RKO (cell line): ENCODE measurements around the gene C9orf78.

ENCODE experiments used
- DNase-seq: peaks from one replicate; pipeline ENCODE4 v3.0.0-alpha.2; 2016; ENCODE audit warnings: low spot score

The C9orf78 gene

DNA sequence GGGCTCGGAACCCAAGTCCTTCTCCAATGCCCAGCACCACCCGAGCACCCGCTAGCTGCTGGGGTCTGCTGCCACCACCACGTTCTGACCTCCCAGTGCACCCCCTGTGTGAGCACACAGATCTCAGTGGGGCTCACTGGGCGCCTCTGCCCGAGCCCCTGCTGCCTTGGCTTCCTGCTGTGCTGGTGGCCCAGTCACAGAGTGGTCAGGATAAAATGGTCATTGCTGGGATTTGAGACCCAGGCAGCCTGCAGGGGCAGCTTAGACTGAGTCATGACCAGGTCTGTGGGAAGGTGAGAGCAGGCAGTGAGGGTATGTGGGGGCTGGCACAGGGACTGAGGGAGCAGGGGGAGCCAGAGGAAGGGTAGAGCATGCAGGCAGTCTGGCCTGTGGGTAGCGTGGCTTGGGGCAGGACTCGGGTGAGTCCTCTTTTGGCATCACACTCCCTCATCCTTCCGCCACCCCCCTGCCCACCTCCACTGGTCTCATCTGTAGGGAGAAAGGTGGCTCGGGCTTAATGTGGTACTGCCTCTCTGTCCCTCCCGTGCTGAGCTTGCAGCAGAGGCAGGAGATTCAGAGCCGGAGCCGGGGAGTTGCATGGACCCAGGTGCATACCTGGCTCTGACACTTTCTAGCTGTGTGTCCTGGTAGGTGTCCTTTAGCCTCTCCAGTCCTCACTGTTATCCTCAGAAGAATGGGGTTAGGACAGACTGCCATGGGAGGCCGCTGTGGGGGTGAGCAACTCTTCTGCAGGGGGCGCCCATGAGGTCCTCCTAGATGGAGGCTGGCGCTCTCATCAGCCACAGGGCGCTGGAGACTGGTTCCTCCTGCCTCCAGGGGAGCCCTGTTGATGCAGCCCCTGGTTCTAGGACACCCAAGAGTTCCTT, 32.3 kb upstream of the C9orf78 start:
- DNase-seq: no peak

DNA sequence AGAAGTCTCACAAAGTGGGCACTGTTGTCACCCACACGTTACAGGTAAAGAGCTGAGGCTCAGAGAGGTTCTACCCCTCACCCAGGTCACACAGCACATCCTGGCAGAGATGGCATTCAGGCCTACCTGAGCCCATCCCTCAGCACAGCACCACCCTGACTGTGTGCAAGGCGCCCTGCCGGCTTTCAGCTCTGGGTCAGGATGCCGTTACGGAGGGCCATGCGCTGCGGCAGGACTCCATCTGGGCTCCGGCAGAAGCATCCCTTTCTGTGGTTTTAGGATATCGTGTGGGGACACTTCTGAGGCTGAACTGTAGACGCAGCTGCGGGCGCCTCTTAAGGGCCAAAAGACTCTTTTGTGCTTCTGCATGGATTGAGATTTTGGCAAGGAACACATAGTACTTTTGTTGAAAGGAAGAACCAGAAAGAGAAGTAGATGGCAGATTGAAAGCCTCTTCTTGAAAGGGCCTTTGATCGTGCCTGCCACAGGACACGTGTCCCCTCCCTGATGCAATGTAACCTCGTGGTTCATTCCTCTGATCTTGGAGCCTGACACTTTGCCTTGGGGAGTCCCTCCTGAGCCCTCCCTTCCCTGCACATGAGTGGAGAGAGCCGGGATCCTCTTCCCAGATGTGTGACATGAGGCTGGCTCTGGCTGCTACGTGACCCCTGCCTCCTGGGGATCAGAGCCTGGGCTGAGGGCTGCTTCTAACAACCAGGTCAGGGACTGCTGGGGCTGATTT, 31.5 kb upstream of the C9orf78 start:
- DNase-seq: no peak

DNA sequence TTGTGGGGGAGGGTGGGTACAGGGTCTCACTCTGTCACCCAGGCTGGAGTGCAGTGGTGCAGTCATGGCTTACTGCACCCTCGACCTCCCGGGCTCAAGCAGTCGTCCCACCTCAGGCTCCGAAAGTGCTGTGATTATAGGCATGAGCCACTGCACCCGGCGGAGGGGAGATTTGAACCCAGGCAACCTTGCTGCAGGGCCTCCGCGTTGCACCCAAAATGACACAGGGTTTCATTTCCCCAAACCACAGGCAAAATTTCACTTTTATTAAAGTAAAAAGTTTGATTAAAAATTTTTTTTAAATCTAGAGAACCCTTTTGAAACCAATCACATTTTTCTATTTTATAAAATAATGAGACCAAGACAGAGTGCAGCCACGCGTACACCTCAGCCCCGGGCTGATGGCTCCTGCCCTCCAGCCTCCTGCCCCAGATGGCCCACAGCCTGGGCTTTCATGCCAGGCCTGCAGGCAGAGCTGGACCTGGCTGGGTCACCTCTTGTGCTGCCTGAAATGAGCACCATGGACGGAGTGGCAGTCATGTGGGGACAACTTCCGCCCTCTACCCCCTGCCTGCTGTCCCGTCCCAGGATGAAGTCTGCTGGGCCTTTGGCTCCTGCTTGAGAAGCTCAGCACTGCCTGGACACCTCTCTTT, 30.7 kb upstream of the C9orf78 start:
- DNase-seq: no peak

DNA sequence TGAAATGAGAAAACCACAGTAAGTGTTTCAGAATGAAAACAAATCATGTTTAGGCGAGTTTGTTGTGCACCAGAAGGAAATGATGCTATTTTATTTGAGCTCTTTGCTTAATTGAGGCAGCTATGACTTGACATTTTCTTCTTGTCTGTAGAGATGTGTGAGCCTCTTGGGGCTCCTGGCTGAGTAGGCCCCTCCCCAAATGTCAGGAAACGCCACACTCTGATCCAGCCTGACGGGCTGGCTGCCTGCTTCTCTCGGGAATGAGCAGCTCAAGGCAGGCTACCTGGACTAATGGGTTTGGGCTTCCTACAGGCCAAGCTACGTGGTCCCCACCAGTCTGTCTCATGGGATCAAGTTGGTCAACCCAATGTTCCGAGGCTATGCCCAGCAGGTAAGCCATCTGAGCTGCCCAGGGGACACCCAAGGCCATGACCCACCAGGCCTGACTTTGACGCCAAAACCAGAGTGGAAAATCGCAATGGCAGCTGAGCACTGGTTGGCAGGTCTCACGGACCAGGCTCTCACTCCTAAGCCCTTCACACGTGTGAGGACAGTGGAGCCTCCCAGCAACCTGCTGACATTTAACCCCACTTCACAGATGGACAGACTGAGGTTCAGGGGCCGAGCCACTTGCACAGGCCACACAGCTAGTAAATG, 30.0 kb upstream of the C9orf78 start:
- DNase-seq: no peak

DNA sequence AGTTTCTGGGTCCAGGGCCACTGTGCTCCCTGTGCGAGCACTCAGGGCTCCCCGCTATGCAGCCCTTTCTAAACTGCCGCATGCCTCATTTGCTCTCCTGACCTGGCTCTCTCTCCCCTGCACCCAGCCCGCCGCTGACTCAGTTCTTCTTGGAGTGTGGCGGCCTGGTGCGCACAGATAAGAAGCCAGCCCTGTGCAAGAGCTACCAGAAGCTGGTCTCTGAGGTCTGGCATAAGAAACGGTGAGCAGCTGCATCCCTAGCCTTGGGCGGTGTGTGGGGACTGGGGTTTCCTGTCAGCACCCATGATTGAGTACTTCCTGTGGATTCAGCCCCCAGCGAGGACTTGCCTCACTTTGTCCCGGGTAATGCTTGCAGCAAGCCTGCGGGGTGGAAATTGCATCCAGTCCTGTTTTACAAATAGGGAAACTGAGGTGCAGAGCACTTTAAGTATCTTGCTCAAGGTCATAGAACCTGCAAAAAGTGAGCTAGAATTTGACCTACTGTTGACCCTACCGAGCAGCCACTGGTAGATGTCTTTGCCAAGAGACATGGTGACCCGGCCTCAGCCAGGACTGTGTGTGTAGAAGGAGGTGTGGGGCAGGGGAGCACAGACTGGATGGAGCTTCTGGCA, 28.1 kb upstream of the C9orf78 start:
- no peak for DNase-seq

DNA sequence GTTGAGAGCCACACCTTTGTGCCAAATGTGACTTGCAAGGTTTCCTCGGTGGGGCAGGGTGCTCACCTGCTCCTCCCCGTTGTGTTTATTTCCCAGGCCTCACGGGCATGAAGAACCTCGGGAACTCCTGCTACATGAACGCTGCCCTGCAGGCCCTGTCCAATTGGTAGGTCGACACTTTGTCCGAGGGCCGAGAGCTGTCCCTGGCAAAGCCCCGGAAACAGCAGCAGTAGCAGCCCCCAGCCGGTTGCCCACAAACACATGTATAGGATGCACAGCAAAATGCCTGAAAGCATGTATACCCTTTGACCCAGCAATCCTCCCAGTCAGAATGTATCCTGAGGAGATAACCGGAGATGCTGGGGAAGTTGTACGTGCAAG, 26.4 kb upstream of the C9orf78 start:
- no peak for DNase-seq

DNA sequence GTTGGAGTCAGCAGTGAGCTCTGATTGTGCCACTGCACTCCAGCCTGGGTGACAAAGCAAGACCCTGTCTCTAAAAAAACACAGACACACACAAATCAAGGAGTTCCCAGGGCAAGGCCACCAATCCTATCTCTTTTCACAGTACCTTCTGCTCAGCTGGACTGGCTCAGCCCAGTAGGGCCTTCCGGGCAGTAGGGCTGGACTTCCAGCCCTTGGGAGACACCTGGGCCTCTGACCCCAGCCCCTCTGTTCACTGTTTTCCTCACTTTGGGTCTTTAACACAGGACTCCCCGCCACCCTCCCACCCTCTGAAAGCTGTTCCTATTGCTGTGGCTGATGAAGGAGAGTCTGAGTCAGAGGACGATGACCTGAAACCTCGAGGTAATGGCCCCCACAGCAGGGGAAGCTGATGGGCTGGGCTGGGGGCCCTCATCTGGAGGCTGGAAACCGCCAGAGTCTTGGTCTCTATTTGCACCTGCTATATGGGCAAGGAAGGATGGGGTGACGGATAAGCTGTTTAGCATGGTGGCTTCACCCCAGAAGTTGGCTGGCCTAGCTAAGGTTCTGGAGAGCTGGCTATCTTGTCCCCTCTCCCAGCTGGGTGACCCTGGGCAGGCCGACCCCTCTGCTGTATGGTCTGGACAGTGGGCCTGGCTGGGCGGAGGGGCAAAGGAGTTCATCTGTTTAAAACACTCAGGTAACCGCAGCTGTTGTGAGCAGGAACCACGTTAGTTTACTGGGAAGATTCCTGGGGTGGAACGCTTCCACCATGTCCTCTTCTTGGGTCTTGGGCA, 25.8 kb upstream of the C9orf78 start:
- DNase-seq: no peak

DNA sequence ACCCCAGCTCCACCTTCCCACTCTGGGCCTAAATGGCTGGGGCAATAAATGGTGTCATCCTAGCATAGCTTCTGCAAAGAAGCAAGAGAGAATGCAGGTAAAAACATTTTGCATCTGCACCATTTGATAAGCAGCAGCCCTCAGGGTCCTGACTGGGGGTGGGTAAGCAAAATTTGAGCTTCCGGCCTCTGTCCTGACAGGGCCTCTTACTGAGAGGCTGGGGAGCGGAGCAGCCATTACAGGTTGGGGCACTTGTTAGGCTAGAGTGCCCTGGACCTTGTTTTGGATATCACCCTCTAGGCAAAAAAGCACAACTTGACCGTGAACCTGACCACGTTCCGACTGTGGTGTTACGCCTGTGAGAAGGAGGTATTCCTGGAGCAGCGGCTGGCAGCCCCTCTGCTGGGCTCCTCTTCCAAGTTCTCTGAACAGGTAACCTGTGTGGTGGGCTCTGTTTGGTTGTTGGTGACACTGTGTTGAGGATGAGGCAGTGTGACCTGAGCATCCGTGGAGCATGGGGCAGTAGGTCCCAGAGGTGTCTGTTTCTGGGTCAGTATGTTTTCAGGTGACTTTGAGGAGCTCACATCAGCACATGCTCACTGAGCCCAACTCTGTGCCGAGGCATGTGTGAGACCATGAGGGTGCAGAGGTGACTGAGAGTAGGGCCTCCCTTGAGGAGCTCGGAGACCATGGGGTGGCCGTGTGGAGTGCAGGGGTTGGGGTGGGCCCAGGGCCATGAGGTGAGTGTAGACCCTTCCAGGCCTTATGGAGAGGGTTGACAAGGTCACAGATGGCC, 23.3 kb upstream of the C9orf78 start:
- no peak for DNase-seq

DNA sequence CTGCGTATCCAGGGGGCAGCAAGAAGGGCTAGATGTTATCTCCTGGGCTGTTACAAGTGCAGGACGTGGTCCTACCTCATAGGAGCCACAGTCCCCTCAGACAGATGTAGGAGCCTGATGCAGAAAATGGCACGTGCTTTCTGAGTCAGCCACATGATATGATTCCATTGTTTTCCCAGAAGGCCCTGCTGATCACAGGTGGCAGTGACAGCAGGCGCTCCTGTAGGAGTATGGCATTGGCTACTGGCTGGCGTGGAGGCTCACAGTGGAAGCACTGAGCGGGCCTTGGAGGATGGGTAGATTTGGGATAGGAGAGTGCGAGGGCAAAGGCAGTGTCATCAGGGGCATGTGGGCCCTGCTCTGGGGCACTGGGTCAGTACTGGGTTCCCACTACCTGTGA, 22.1 kb upstream of the C9orf78 start:
- no peak for DNase-seq

DNA sequence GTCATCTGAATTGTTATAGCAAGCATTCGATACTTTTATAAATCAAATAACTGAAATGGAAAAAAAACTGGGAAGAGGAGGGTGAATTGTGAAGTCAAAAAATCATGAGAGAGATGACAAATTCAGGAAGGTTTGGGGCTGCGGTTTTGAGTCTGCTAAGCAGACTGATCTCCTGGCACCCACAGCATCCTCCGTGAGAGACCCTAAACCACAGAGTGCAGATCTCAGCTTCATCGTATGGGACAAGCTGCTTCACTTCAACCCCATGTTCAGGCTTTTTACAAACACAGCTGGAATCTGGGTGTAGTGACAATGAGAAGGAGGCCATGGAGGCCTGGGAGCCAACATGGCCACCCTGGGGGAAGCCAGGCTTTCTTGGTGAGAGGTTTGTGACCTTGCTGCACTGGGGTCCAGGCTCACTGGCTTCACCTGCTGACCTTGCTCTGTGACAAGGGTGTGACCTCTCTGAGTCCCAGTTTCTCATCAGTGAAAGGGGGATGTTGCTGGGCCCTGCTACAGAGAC, 19.6 kb upstream of the C9orf78 start:
- DNase-seq: no peak

DNA sequence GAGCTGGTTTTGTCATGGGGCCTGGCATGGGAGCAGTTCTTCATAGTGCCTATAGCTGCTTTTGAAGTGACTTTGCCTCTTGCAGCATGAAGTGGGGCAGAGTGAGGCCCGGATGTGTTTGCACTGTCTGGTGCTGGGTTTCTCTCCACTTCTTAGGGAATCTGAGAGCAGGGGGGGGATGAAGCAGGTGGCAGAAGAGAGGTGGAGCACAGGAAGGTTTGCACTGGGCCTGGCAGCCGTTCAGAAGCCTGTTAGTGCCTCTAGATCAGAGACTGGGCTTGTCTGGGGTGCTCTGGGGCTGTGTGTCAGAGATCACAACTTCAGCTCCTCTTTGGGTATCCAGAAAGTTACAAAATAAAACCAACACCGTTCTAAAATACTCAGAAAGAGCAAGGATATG, 18.5 kb upstream of the C9orf78 start:
- DNase-seq: no peak

DNA sequence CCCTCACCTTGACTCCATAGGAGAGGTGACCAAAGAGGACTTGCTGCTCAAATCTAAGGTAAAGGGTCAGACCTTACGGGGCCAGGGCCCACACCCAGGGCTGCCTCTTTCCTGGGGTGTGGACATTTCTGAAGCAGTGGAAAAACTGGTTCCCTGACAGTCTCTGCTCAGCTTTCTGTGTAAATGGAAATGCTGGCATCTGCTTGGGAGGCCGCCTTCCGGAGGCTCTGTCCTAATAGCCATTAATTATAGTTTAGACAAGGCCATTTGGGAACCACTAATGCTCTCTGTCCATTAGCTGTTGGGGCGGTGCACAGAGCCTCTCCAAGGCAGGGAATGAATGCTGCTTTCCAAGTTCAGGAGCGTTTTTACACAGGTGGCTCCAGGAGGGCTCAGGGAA, 17.5 kb upstream of the C9orf78 start:
- no peak for DNase-seq

DNA sequence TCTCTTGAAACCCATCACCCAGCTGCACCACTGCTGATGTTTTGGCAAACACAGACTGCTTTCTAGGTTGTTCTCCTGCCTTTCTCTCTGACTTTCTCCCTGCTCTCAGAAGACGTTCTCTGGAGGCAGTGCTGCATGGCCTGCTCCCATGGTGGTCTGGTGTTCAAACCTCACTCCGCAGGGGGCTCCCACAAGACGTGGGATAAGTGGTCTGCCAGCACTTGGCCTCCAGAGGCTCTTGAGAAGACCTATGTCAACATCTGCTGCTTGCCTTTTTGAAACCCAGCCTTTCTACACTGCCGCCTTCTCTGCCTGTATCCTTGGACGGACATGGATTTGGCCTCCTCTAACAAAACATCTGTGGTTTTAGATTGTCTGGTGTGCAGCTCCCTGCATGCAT, 16.7 kb upstream of the C9orf78 start:
- no peak for DNase-seq

DNA sequence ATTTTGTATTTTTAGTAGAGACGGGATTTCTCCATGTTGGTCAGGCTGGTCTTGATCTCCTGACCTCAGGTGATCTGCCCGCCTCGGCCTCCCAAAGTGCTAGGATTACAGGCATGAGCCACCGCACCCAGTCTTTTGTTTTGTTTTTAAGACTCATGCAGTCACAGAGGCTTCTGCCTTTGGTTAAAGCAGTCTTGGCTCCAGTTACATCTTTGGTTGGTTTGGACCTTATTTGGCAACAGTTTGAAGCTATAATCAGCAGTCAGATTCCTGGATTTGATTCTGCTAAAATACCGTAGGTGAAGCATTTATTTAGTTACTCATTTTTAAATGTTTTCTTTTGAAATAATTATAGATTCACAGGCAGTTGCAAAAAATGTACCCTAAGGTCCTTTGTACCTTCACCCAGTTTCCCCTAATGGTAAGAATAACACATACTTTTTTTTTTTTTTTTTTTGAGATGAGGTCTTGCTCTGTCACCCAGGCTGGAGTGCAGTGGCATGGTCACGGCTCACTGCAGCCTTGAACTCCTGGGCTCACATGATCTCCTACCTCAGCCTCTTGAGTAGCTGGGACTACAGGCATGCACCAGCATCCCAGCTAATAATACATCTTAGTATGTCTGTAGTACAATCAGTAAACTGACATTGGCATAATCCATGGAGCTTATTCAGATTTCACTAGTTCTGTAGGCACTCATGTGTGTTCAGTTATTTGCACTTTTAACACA, 15.9 kb upstream of the C9orf78 start:
- DNase-seq: no peak

DNA sequence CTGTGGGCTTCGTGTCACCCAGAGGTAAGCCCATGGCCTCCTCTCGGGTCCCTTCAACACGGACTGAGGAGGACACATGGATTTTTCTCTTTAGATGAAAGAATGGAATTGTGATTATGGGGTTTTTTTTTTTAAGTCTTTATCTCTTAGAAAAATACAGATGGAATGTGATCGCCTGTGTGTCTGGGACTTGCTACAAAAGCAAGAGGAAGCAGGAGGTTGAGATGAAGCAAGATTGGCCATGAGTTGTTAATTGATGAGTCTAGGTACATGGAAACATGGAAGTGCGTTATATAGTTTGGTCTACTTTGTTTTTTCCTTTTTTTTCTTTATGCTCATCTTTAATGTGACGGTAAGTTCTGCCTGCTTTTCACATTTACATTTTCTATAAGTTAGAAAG, 14.8 kb upstream of the C9orf78 start:
- no peak for DNase-seq

DNA sequence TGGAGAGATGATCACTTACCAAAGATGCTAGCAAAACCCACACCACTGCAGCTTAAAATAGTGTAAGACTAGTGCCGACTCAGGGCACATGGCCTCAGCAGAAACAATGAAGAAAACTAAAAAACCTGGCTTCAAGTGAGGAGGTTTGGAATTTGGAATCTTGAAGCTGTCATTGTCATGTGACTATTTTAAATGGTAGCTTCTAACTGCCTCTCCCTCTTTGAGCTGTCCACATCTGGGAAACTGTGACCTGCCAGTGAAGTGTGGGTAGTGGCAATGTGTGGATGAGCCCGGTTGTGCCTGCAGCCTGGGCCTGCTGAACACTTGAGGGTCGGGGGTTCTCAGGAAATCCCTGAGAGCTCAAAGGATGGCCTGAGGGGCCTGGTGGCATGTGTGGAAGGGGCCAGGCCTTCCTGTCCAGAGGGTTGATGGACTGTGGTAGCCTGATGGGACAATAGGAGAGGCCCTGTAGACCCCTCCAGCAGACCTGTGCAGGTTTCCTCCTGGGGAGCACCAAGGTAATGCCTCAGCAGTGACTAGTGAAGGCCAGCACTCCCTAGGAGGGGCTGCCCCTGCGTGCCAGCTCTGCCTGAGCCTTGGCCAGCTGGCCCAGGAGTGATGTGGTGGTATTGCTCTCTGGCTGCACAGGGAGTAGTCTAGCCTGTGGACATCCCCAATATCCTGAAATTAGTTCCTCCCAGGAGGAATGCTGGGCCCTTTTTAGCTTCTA, 13.8 kb upstream of the C9orf78 start:
- no peak for DNase-seq

DNA sequence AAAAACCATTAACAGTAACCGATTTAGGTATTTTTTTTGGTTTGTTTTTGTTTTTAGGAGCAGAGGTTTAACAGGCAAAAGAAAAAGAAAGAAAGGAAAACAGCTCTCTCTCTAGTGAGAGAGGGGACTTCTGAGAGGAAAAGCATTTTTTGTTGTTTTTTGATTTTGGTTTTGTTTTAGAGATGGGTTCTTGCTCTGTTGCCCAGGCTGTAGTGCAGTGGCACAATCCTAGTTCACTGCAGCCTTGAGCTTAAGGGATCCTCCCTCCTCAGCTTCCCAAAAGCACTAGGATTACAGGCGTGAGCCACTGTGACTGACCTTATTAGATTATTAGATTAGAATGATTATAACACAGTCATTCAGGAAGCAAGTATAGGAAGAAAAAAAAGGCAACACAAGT, 10.3 kb upstream of the C9orf78 start:
- no peak for DNase-seq

DNA sequence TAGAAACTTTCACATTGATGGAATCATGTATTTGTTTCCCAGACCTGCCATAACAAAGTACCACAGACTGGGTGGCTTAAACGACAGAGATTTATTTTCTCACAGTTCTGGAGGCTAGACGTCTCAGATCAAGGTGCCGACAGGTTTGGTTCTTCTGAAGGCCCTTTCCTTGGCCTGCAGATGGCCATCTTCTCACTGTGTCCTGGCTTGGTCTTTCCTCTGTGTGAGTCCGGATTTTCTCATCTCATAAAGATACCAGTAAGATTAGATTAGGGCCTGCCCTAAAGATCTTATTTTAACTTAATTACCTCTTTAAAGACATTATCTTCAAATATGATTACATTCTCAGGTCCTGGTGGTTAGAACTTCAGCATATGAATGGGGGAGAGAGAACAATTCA, 6.0 kb upstream of the C9orf78 start:
- DNase-seq: no peak

DNA sequence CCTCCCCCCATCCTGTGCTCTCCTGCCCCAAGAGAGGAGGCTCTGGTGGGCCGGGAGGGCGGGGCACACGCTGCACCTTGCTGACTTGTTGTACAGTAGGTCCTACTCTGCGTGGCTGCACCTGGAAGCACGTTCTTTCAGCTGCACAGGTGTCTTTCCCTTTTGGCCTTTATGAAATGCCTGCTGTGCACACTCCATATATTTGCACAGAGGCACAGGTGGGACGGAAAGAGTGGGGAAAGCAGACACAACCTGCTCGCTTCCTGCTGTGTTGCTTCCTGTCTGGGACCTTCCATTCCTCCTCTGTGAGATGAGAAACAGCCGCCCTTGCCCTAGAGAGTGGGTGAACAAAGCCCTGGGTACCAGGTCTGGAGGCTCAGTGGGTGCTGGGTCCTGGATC, 5.0 kb upstream of the C9orf78 start:
- no peak for DNase-seq
